Nephron progenitor cell (in vitro differentiated cells): ENCODE results near the gene EXOSC5.

Source experiments
- DNase-seq: peaks from one replicate; pipeline ENCODE4 v3.0.0; 2021
- H3K27ac Mint-ChIP-seq: 2 replicates; pipeline ENCODE4 v1.8.0; 2021; ENCODE audit warnings: mild to moderate bottlenecking, moderate library complexity, mixed read lengths
- H3K27me3 Mint-ChIP-seq: 2 replicates; pipeline ENCODE4 v1.8.0; 2021; ENCODE audit warnings: mild to moderate bottlenecking, low read depth, mixed read lengths; ENCODE audit not compliant: poor library complexity
- H3K36me3 Mint-ChIP-seq: 2 replicates; pipeline ENCODE4 v1.8.0; 2021; ENCODE audit warnings: low read depth, mixed read lengths
- H3K4me1 Mint-ChIP-seq: 2 replicates; pipeline ENCODE4 v1.8.0; 2021; ENCODE audit warnings: mixed read lengths
- H3K4me3 Mint-ChIP-seq: 2 replicates; pipeline ENCODE4 v1.8.0; 2021; ENCODE audit warnings: mild to moderate bottlenecking, moderate library complexity, mixed read lengths
- H3K9me3 Mint-ChIP-seq: 2 replicates; pipeline ENCODE4 v1.8.0; 2021; ENCODE audit warnings: mild to moderate bottlenecking, moderate library complexity, mixed read lengths
- CTCF ChIP-seq: fragments of 200-600 bp; sonication (generic); IDR thresholded peaks from 2 replicates; pipeline ENCODE4 v1.5.0; 2021; ENCODE audit warnings: antibody characterized with exemption

Gene EXOSC5

GRCh38 chr19:41341669-41342490, 55.3 kb downstream of the EXOSC5 start:
- H3K27me3 Mint-ChIP-seq: no peaks in the 10 kb centered on the region
- H3K4me1 Mint-ChIP-seq: no peaks in the 10 kb centered on the region
- TF ChIP-seq CTCF: no peak
- H3K9me3 Mint-ChIP-seq: no peaks in the 10 kb centered on the region
- DNase-seq: no peak
- H3K27ac Mint-ChIP-seq: no peak overlapping the region
- peaks cover 47% of the 10 kb centered on the region for H3K36me3 Mint-ChIP-seq
- H3K4me3 Mint-ChIP-seq: no peak overlapping the region

- no peak for DNase-seq
- H3K4me1 Mint-ChIP-seq: no peaks in the 10 kb centered on the region
- no peak overlapping the region for H3K4me3 Mint-ChIP-seq
- TF ChIP-seq CTCF: no peak
- H3K9me3 Mint-ChIP-seq: no peaks in the 10 kb centered on the region
- peaks cover 40% of the 10 kb centered on the region for H3K36me3 Mint-ChIP-seq
- peak overlapping the region; percentile 14 for H3K27ac Mint-ChIP-seq
- H3K27me3 Mint-ChIP-seq: no peaks in the 10 kb centered on the region
Observed at GRCh38 chr19:41339936-41340335, 57.2 kb downstream of the EXOSC5 start.
